Testis (tissue), 3 donors: ENCODE results near the gene TSHZ1. TPM values are rescaled to one million over a fixed set of nuclear protein-coding genes. Genes with fewer than 3 reads are reported as not detected.
A peak's percentile ranks its signal among the peaks of the same experiment; 100 is the strongest.

Experiments used
- DNase-seq: peaks from one replicate; pipeline ENCODE4 v3.0.0-alpha.2; 2019
- H3K27ac ChIP-seq, 2 donors: fragments of 200-600 bp; sonication (generic); one replicate each; pipeline ENCODE4 v1.5.1; 2019
- H3K27me3 ChIP-seq: fragments of 200-600 bp; sonication (generic); one replicate; pipeline ENCODE4 v1.5.1; 2019
- H3K36me3 ChIP-seq: fragments of 200-600 bp; sonication (generic); one replicate; pipeline ENCODE4 v1.5.1; 2017; ENCODE audit warnings: low read depth; ENCODE audit errors: missing control alignments
- H3K4me1 ChIP-seq: fragments of 200-600 bp; sonication (generic); one replicate; pipeline ENCODE4 v1.5.1; 2019
- H3K4me3 ChIP-seq, 2 donors: fragments of 200-600 bp; sonication (generic); one replicate each; pipeline ENCODE4 v1.5.1; 2017 to 2019
- H3K9me3 ChIP-seq: fragments of 200-600 bp; sonication (generic); one replicate; pipeline ENCODE4 v1.5.1; 2017
- CTCF ChIP-seq, 3 experiments: fragments of 450-650 bp in 2 of 3; fragments of 200-600 bp in 1 of 3; sonication (generic) in 1 of 3; IDR thresholded peaks; one replicate each; pipeline ENCODE4 v1.5.1; 2016 to 2019; ENCODE audit warnings: antibody characterized with exemption in 3 of 3, mild to moderate bottlenecking in 2 of 3, moderate library complexity in 1 of 3
- POLR2A ChIP-seq: fragments of 450-650 bp; IDR thresholded peaks from one replicate; pipeline ENCODE4 v1.6.1; 2017; ENCODE audit warnings: antibody characterized with exemption, mild to moderate bottlenecking, moderate library complexity
- WGBS, 2 donors: methylation state at CpG; one replicate each; pipeline ENCODE4 v1.1.5; 2018; 5-methylcytosine and 5-hydroxymethylcytosine counted together
- intact Hi-C: fragments of 100-400 bp; cut with DNase I; formaldehyde crosslinking; loops from one replicate; pipeline ENCODE4 v1.15.1; 2023; ENCODE audit warnings: low total_unique reads
- polyA plus RNA-seq: library from polyadenylated mRNA; stranded (reverse); fragments of 350-450 nt; fragmentation: Illumina TruSeq; extraction: RNeasy Lipid Tissue Mini Kit (QIAGEN cat#74804); gene quantifications from one replicate; pipeline ENCODE4 v1.2.3, GENCODE V29; 2014; ENCODE audit warnings: low read depth, low replicate concordance; ENCODE audit not compliant: insufficient read depth
- total RNA-seq, 2 donors: library from RNA; depleted of rRNA; stranded (reverse); fragments of >200 nt; gene quantifications; one replicate each; pipeline ENCODE4 v1.2.3, GENCODE V29; 2016

TSHZ1 gene
- total and polyA plus RNA-seq, 3 donors from 2014 or later: 12.8 to 36.2 (median 18.4) TPM

- TF ChIP-seq POLR2A (no peak), CTCF (IDR thresholded peaks at IDR 0.05) (no peak)
- Histone ChIP-seq H3K9me3 (no peaks in the 10 kb centered on the region), H3K27me3 (no peaks in the 10 kb centered on the region), H3K36me3 (no peaks in the 10 kb centered on the region), H3K4me1 (peaks cover 32% of the 10 kb centered on the region), H3K27ac (peak overlapping the region; percentile 66 to 89), H3K4me3 (no peak overlapping the region)
- no peak for DNase-seq
- 66 to 73% methylated on average over 4 of the region's 4 CpGs for WGBS, 2 donors
- intact Hi-C loops: no loop called here
Observed at GRCh38 chr18:75215663-75216062, 5.1 kb downstream of the TSHZ1 start.

- intact Hi-C loops: no loop called here
- TF ChIP-seq POLR2A: no peak
- no peaks in the 10 kb centered on the region for H3K9me3 ChIP-seq
- DNase-seq: no peak
- peaks cover 32% of the 10 kb centered on the region for H3K4me1 ChIP-seq
- peak overlapping the region; percentile 66 to 89 for H3K27ac ChIP-seq
- no peaks in the 10 kb centered on the region for H3K36me3 ChIP-seq
- 41 to 56% methylated on average over 7 of the region's 7 CpGs for WGBS, 2 donors
- H3K4me3 ChIP-seq: no peak overlapping the region
- H3K27me3 ChIP-seq: no peaks in the 10 kb centered on the region
Observed at GRCh38 chr18:75216212-75216910, 5.8 kb downstream of the TSHZ1 start.

DNA sequence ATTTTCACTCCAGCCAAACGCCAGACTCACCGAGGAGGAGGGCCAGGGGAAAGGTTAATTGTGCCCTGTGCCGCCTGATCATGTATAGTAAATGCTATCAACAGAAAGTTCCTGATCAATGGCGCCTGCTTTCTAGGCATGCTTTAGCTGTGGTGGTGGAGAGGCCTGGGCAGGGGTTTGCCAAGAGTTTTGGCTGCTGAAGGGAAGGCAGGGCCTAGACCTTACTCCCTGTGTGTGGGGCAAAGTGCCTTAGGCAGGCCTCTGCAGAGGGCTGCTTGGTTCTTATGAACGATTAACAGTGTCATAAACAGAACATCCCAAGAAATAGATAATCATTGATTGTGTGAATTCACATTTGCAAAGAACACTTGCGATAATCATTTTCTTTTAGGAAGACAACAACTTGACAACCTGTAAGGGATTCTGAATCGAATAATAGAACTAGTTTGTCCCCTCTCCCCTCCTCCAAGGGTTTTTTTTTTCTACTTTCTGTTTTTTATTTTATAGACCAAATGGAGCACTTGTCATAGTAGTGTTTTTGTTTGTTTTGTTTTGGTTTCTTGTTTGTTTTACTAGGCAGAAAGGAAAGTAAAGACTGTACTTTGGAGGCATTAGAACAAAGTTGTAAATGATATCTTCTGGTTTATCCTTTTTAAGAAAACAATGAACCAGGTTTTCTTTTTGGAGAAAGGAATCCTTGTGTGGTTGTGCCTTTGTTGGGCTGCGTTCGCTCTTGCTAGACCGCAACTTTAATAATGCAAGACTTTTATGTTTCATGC, 6.5 kb downstream of the TSHZ1 start:
- Histone ChIP-seq H3K4me3 (no peak overlapping the region), H3K27ac (peak overlapping the region; percentile 66 to 89), H3K9me3 (no peaks in the 10 kb centered on the region), H3K27me3 (no peaks in the 10 kb centered on the region), H3K4me1 (peaks cover 32% of the 10 kb centered on the region), H3K36me3 (no peaks in the 10 kb centered on the region)
- no peak for DNase-seq
- TF ChIP-seq POLR2A: no peak
- TF ChIP-seq CTCF (IDR thresholded peaks at IDR 0.05): no peak
- intact Hi-C loops: no loop called here
- 67% methylated on average over 10 of the region's 10 CpGs for WGBS, 2 donors

- H3K4me1 ChIP-seq: peaks cover 22% of the 10 kb centered on the region
- H3K27ac ChIP-seq: peak overlapping the region; percentile 48 to 66
- no peaks in the 10 kb centered on the region for H3K9me3 ChIP-seq
- intact Hi-C loops: no loop called here
- H3K4me3 ChIP-seq: no peak overlapping the region
- H3K27me3 ChIP-seq: no peaks in the 10 kb centered on the region
- no peak for TF ChIP-seq CTCF (IDR thresholded peaks at IDR 0.05)
- TF ChIP-seq POLR2A: no peak
- H3K36me3 ChIP-seq: no peaks in the 10 kb centered on the region
- no peak for DNase-seq
- WGBS, 2 donors: 67% methylated on average over 12 of the region's 12 CpGs
Observed at GRCh38 chr18:75218065-75218923, 7.7 kb downstream of the TSHZ1 start.
